PC-9 (cell line): ENCODE measurements around the gene MOV10L1. TPM values are rescaled to one million over a fixed set of nuclear protein-coding genes. Genes with fewer than 3 reads are reported as not detected.
A peak's percentile ranks its signal among the peaks of the same experiment; 100 is the strongest.

Experiments
- BruUV-seq: library from RNA; stranded (reverse); fragments of 400-500 nt; replicated peaks from 2 replicates; lab custom pipeline; 2021; lab: Mats Ljungman, UMichigan
- CTCF ChIA-PET: fragments of 300-600 bp; sonication (Branson Sonifier 250); formaldehyde crosslinking; loops from one replicate; lab custom pipeline; 2022; ENCODE audit warnings: antibody characterized with exemption; lab: Charles Lee
- POLR2A ChIA-PET: fragments of 300-600 bp; sonication (Branson Sonifier 250); formaldehyde crosslinking; loops from one replicate; lab custom pipeline; 2022; ENCODE audit warnings: antibody characterized with exemption; ENCODE audit not compliant: unreplicated experiment; lab: Charles Lee
- DNase-seq, 2 experiments: peaks; one replicate each; pipeline versions ENCODE4 v3.0.0 to v3.0.0-alpha.2; 2015 to 2022; ENCODE audit warnings: mixed read lengths in 1 of 2
- H2AFZ ChIP-seq: fragments of 200-600 bp; sonication (generic); 2 replicates; pipeline ENCODE4 v1.8.1; 2017; ENCODE audit warnings: antibody characterized with exemption
- H3F3A ChIP-seq: fragments of 200-600 bp; sonication (generic); 2 replicates; pipeline ENCODE4 v1.8.1; 2017; ENCODE audit warnings: antibody characterized with exemption, mild to moderate bottlenecking, low read depth; ENCODE audit not compliant: insufficient read depth
- H3K27ac ChIP-seq: fragments of 200-600 bp; sonication (generic); 2 replicates; pipeline ENCODE4 v1.6.1; 2016; ENCODE audit warnings: mixed run types
- H3K27me3 ChIP-seq: fragments of 200-600 bp; sonication (generic); 2 replicates; pipeline ENCODE4 v1.6.1; 2016; ENCODE audit warnings: low read depth, mixed run types; ENCODE audit not compliant: insufficient read depth
- H3K36me3 ChIP-seq: fragments of 200-600 bp; sonication (generic); 2 replicates; pipeline ENCODE4 v1.6.1; 2016; ENCODE audit warnings: low read depth, mixed run types
- H3K4me1 ChIP-seq: fragments of 200-600 bp; sonication (generic); replicated peaks from 2 replicates; pipeline ENCODE4 v1.6.1; 2016; ENCODE audit warnings: mixed run types; ENCODE audit not compliant: insufficient read depth
- H3K4me2 ChIP-seq: fragments of 200-600 bp; sonication (generic); 2 replicates; pipeline ENCODE4 v1.6.1; 2017; ENCODE audit warnings: mixed run types
- H3K4me3 ChIP-seq: fragments of 200-600 bp; sonication (generic); 2 replicates; pipeline ENCODE4 v1.6.1; 2016; ENCODE audit warnings: mixed run types
- H3K79me2 ChIP-seq: fragments of 200-600 bp; sonication (generic); 2 replicates; pipeline ENCODE4 v1.6.1; 2017; ENCODE audit warnings: low read depth, mixed run types
- H3K9me2 ChIP-seq: fragments of 200-600 bp; sonication (generic); 2 replicates; pipeline ENCODE4 v1.8.1; 2017; ENCODE audit warnings: mild to moderate bottlenecking; ENCODE audit not compliant: insufficient read depth
- H3K9me3 ChIP-seq: fragments of 200-600 bp; sonication (generic); 2 replicates; pipeline ENCODE4 v1.8.1; 2016; ENCODE audit warnings: low read depth; ENCODE audit not compliant: insufficient read depth
- H4K20me1 ChIP-seq: fragments of 200-600 bp; sonication (generic); 2 replicates; pipeline ENCODE4 v1.8.1; 2017; ENCODE audit not compliant: insufficient read depth
- CTCF ChIP-seq: fragments of 200-600 bp; sonication (generic); conservative IDR thresholded peaks from 2 replicates; pipeline ENCODE4 v1.6.1; 2017; ENCODE audit warnings: mixed run types, antibody characterized with exemption, mild to moderate bottlenecking, moderate library complexity
- EZH2 ChIP-seq: fragments of 200-600 bp; sonication (generic); IDR thresholded peaks from 2 replicates; pipeline ENCODE4 v1.8.0; 2017; ENCODE audit warnings: antibody characterized with exemption, low read depth
- intact Hi-C: fragments of 100-400 bp; cut with micrococcal nuclease; formaldehyde crosslinking; loops from one replicate; pipeline ENCODE4 v1.10.0; 2022; ENCODE audit not compliant: unreplicated experiment
- total RNA-seq: library from RNA; stranded (reverse); gene quantifications from 2 replicates; pipeline ENCODE4 v1.2.3, GENCODE V29; 2021

The MOV10L1 gene
- total RNA-seq, 1 experiment from 2014 or later: not detected

DNA sequence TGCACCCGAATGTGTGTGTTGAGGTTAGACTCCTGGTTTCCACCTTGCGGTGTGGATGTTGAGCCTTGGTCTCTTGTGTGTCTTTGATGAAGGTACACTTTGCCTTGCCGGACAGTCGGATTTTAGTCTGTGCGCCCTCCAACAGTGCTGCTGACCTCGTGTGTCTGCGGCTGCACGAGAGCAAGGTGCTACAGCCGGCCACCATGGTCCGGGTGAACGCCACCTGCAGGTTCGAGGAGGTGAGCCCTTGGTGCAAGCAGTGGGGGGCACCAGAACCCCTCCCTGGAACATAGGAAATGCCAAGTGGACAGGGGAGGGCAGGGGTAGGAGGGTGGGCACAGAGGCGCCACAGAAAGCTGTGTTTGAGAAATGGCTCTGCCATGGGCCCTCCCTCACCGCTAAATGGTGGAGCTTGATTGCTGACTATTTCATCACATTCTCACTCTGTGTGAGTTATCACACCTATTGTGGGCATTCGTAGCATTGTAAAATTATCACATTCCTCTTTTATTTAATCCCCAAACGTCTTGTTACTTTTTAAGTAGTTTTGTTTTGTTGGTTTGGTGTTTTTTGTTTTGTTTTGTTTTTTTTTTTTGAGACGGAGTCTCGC, 54.3 kb downstream of the MOV10L1 start:
- Histone ChIP-seq H3K27me3 (no peaks in the 10 kb centered on the region; the same call in 1 of the 2 replicates), H3K9me2 (no peaks in the 10 kb centered on the region), H3F3A (peaks cover 11% of the 10 kb centered on the region), H3K4me1 (no peaks in the 10 kb centered on the region), H4K20me1 (no peaks in the 10 kb centered on the region), H2AFZ (no peak overlapping the region), H3K27ac (no peak overlapping the region), H3K36me3 (no peaks in the 10 kb centered on the region), H3K9me3 (no peaks in the 10 kb centered on the region), H3K79me2 (no peaks in the 10 kb centered on the region), H3K4me2 (no peak overlapping the region), H3K4me3 (no peak overlapping the region)
- no TSS peak for BruUV-seq
- intact Hi-C loops: loop anchor here (10.0 kb wide), 1 partner anchor 109 kb away; no protein-coding TSS in a partner anchor
- CTCF ChIA-PET: interaction anchor here (0.6 to 0.7 kb wide), 2 partner anchors 38 to 191 kb away, joined by 3 to 5 read pairs; no protein-coding TSS in a partner anchor
- DNase-seq: no peak
- TF ChIP-seq CTCF (no peak), EZH2 (no peak)
- POLR2A ChIA-PET: no interaction called here

DNA sequence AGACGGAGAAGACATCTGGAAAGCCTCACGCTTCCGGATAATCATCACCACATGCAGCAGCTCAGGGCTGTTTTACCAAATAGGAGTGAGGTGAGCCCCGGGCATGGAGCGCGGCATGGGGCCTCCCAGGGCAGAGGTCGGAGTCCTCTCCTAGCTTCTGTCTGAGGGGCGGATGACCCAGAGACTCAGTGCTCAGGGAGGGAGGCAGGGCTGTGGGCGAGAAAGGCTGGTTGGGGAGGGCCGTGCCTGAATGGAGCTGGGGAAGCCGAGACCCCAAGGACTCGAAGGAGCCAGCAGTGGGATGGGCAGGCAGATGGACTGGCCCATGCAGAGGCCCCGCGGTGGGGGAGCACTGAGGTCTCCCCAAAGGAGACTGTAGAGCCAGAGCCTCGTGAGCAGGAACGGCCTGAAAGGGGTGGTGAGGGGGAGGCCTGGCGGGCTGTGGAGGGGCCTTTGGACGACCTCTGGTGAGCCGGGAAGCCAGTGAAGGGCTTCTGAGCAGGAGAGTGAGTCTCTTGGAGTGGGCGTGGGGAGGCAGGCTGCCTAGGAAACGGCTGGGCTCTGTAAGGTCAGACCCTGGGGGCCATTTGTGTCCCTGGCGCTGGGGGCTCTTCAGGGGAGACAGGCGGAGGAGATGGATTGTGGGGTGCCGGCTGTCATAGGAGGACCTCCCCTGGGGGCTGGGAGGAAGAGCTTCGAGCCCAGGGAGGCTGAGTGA, 56.1 kb downstream of the MOV10L1 start:
- H3K79me2 ChIP-seq: no peaks in the 10 kb centered on the region
- H4K20me1 ChIP-seq: no peaks in the 10 kb centered on the region
- H3K4me3 ChIP-seq: no peak overlapping the region
- H3K27me3 ChIP-seq: no peaks in the 10 kb centered on the region; the same call in 1 of the 2 replicates
- H3K9me2 ChIP-seq: no peaks in the 10 kb centered on the region
- H3K36me3 ChIP-seq: no peaks in the 10 kb centered on the region
- no peaks in the 10 kb centered on the region for H3K4me1 ChIP-seq
- no peak overlapping the region for H2AFZ ChIP-seq
- BruUV-seq: no TSS peak
- intact Hi-C loops: loop anchor here (5.0 to 10.0 kb wide), 2 partner anchors 111 to 379 kb away; no protein-coding TSS in a partner anchor
- ChIA-PET POLR2A (no interaction called here), CTCF (no interaction called here)
- peaks cover 11% of the 10 kb centered on the region for H3F3A ChIP-seq
- no peaks in the 10 kb centered on the region for H3K9me3 ChIP-seq
- DNase-seq: no peak
- H3K27ac ChIP-seq: no peak overlapping the region
- no peak for TF ChIP-seq EZH2
- TF ChIP-seq CTCF: no peak
- H3K4me2 ChIP-seq: no peak overlapping the region

DNA sequence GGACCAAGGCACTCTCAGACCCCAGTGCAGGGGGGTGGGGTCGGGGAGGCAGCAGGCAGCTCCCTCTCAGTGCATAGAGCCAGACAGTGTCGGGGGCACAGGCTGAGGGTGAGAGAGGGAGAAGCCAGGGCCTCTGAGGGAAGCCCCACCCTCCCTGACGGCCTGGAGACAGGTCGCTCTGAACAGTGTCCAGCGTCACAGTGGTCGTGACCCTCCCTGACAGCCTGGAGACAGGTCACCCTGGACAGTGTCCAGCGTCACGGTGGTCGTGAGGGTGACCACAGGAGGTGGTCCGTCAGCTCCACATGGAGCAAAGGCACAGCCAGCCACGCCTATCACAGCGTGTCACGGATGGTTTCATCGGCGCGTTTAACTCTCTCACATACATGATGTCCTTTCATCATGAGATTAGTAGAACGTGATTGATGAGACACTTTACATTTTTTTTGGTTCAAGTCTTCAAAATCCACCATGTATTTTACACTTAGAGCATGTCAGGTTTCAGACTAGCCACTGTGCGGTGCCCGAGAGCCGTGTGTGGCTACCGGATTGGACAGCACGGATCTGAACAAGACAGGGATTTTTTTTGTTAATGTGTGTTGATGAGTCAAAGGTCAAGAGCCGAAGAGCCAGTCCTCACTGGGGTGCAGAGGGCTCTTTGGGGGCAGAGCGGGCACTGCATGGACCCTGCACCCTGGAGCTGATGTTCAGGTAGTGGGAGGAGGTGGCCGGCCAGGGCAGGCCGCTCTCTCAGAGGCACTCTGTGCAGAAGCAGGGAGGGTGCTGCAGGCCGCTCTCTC, 56.8 kb downstream of the MOV10L1 start:
- CTCF ChIA-PET: no interaction called here

More for the DNA sequence above, 56.8 kb downstream of the MOV10L1 start:
- H3F3A ChIP-seq: peaks cover 11% of the 10 kb centered on the region
- POLR2A ChIA-PET: no interaction called here
- H3K27me3 ChIP-seq: no peaks in the 10 kb centered on the region; the same call in 1 of the 2 replicates
- H3K79me2 ChIP-seq: no peaks in the 10 kb centered on the region
- H3K4me3 ChIP-seq: no peak overlapping the region
- H3K9me2 ChIP-seq: no peaks in the 10 kb centered on the region
- TF ChIP-seq EZH2: no peak
- peak; percentile 90 for TF ChIP-seq CTCF
- intact Hi-C loops: loop anchor here (5.0 to 10.0 kb wide), 2 partner anchors 112 to 379 kb away; no protein-coding TSS in a partner anchor
- no TSS peak for BruUV-seq
- no peaks in the 10 kb centered on the region for H3K4me1 ChIP-seq
- H3K27ac ChIP-seq: no peak overlapping the region
- peak; percentile 58 to 73 for DNase-seq
- H3K9me3 ChIP-seq: no peaks in the 10 kb centered on the region
- no peaks in the 10 kb centered on the region for H3K36me3 ChIP-seq
- H3K4me2 ChIP-seq: no peak overlapping the region
- no peaks in the 10 kb centered on the region for H4K20me1 ChIP-seq
- no peak overlapping the region for H2AFZ ChIP-seq
